A673 (cell line): ENCODE data around the gene CFAP100. TPM values are rescaled to one million over a fixed set of nuclear protein-coding genes. Genes with fewer than 3 reads are reported as not detected.

Source experiments
- BruUV-seq: library from RNA; stranded (reverse); fragments of 400-500 nt; replicated peaks from 2 replicates; lab custom pipeline; 2021; lab: Mats Ljungman, UMichigan
- CTCF ChIA-PET: fragments of 300-600 bp; sonication (Branson Sonifier 250); formaldehyde crosslinking; loops from one replicate; lab custom pipeline; 2022; ENCODE audit warnings: antibody characterized with exemption; lab: Charles Lee
- POLR2A ChIA-PET: fragments of 300-600 bp; sonication (Branson Sonifier 250); formaldehyde crosslinking; loops from one replicate; lab custom pipeline; 2022; ENCODE audit warnings: antibody characterized with exemption; ENCODE audit not compliant: low non-redundant PET; lab: Charles Lee
- DNase-seq: peaks from one replicate; pipeline ENCODE4 v3.0.0-alpha.2; 2015; ENCODE audit warnings: low spot score
- H3K27ac ChIP-seq: fragments of 200-600 bp; sonication (generic); 2 replicates; pipeline ENCODE4 v1.5.1; 2016; ENCODE audit warnings: mixed run types, low read depth, mild to moderate bottlenecking, mixed read lengths, antibody characterized with exemption, low read length; ENCODE audit not compliant: poor library complexity, severe bottlenecking
- H3K27me3 ChIP-seq: fragments of 200-600 bp; sonication (generic); replicated peaks from 2 replicates; pipeline ENCODE4 v1.6.1; 2017; ENCODE audit warnings: mixed run types, low read depth, mild to moderate bottlenecking, mixed read lengths, antibody characterized with exemption, low read length; ENCODE audit not compliant: insufficient read depth, poor library complexity
- H3K36me3 ChIP-seq: fragments of 200-600 bp; sonication (generic); 2 replicates; pipeline ENCODE4 v1.6.1; 2016; ENCODE audit warnings: mixed run types, mild to moderate bottlenecking, mixed read lengths, antibody characterized with exemption, low read length; ENCODE audit not compliant: insufficient read depth, poor library complexity, severe bottlenecking
- H3K4me1 ChIP-seq: fragments of 200-600 bp; sonication (generic); 2 replicates; pipeline ENCODE4 v1.6.1; 2017; ENCODE audit warnings: mixed run types, mild to moderate bottlenecking, mixed read lengths, antibody characterized with exemption, low read length; ENCODE audit not compliant: insufficient read depth, poor library complexity, severe bottlenecking
- H3K4me3 ChIP-seq: fragments of 200-600 bp; sonication (generic); 2 replicates; pipeline ENCODE4 v1.5.1; 2016; ENCODE audit warnings: low read depth, mixed run types, mild to moderate bottlenecking, mixed read lengths, low read length; ENCODE audit not compliant: poor library complexity, severe bottlenecking
- H3K9me3 ChIP-seq: fragments of 200-600 bp; sonication (generic); 2 replicates; pipeline ENCODE4 v1.6.1; 2016; ENCODE audit warnings: mixed run types, low read depth, mild to moderate bottlenecking, mixed read lengths, antibody characterized with exemption, low read length; ENCODE audit not compliant: poor library complexity, severe bottlenecking
- EZH2 ChIP-seq: fragments of 200-600 bp; sonication (generic); IDR thresholded peaks from 2 replicates; pipeline ENCODE4 v1.6.1; 2017; ENCODE audit warnings: borderline replicate concordance, low read depth, mild to moderate bottlenecking, mixed read lengths, antibody characterized with exemption, low read length; ENCODE audit not compliant: poor library complexity, severe bottlenecking
- intact Hi-C: fragments of 100-400 bp; cut with micrococcal nuclease; formaldehyde crosslinking; loops from one replicate; pipeline ENCODE4 v1.10.0; 2022; ENCODE audit not compliant: unreplicated experiment
- total RNA-seq: library from RNA; stranded (reverse); gene quantifications from 2 replicates; pipeline ENCODE4 v1.2.3, GENCODE V29; 2021
- TF ChIP-seq, protein P1 (sequence below): fragments of 300-800, 200-600 bp; sonication (generic); conservative IDR thresholded peaks from 2 replicates; pipeline ENCODE4 v1.5.1; 2017; ENCODE audit warnings: low read depth, mild to moderate bottlenecking, antibody characterized with exemption, low read length, moderate library complexity, mixed read lengths

Gene CFAP100
- total RNA-seq, 1 experiment from 2014 or later: not detected

DNA sequence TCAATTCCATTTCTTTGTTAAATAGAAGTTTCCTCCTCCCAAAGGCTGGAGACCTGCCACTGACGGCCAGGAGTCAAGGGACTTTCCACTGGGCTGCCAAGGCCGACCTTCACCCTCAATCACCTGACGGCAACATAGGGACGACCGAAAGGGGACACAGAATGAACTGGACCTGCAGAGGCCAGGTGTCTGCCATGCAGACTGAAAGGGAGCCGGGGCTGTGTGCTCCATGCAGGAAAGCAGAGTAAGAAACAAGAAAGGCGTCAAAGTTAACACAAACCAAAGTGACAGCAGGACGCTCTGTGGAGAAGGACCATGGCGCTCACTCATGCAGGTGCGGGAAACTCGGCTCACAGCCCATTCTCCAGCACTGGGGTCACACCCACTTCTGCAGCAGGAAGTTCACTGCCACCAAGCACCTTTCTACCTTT is 54.9 kb downstream of the CFAP100 start:
- H3K4me1 ChIP-seq: no peaks in the 10 kb centered on the region
- no peak for DNase-seq

DNA sequence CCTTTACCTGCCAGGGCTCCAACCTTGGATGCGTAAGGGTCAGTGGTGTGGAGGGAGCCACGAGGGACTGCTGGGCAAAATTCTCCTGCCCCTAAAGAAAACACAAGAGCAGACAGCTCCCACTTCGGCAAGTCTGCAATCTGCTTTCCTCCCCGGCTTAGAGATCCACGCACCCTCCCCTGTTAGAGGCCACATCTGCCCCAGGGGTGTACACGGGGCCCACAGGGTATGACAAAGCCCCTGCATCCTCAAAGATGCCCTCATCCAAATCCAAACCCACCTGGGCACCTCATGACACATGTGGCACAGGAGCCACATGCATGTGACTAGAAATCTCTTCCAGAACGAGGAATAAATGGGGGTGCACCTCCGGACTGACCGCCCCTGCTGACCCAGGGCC is 55.5 kb downstream of the CFAP100 start:
- Histone ChIP-seq H3K36me3 (peaks cover 52% of the 10 kb centered on the region), H3K4me1 (no peaks in the 10 kb centered on the region), H3K4me3 (no peak overlapping the region), H3K27me3 (no peaks in the 10 kb centered on the region), H3K27ac (no peak overlapping the region), H3K9me3 (no peaks in the 10 kb centered on the region)
- BruUV-seq: no TSS peak
- CTCF ChIA-PET: no interaction called here
- DNase-seq: no peak
- intact Hi-C loops: no loop called here
- POLR2A ChIA-PET: no interaction called here
- TF ChIP-seq, protein P1, sequence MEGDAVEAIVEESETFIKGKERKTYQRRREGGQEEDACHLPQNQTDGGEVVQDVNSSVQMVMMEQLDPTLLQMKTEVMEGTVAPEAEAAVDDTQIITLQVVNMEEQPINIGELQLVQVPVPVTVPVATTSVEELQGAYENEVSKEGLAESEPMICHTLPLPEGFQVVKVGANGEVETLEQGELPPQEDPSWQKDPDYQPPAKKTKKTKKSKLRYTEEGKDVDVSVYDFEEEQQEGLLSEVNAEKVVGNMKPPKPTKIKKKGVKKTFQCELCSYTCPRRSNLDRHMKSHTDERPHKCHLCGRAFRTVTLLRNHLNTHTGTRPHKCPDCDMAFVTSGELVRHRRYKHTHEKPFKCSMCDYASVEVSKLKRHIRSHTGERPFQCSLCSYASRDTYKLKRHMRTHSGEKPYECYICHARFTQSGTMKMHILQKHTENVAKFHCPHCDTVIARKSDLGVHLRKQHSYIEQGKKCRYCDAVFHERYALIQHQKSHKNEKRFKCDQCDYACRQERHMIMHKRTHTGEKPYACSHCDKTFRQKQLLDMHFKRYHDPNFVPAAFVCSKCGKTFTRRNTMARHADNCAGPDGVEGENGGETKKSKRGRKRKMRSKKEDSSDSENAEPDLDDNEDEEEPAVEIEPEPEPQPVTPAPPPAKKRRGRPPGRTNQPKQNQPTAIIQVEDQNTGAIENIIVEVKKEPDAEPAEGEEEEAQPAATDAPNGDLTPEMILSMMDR: no peak
- no peak for TF ChIP-seq EZH2

More for the DNA sequence above, 54.9 kb downstream of the CFAP100 start:
- Histone ChIP-seq H3K27me3 (no peaks in the 10 kb centered on the region), H3K27ac (no peak overlapping the region), H3K9me3 (no peaks in the 10 kb centered on the region), H3K4me3 (no peak overlapping the region), H3K36me3 (peaks cover 46% of the 10 kb centered on the region)
- TF ChIP-seq, protein P1: no peak
- no peak for TF ChIP-seq EZH2
- POLR2A ChIA-PET: no interaction called here
- no TSS peak for BruUV-seq
- CTCF ChIA-PET: no interaction called here
- intact Hi-C loops: no loop called here

DNA sequence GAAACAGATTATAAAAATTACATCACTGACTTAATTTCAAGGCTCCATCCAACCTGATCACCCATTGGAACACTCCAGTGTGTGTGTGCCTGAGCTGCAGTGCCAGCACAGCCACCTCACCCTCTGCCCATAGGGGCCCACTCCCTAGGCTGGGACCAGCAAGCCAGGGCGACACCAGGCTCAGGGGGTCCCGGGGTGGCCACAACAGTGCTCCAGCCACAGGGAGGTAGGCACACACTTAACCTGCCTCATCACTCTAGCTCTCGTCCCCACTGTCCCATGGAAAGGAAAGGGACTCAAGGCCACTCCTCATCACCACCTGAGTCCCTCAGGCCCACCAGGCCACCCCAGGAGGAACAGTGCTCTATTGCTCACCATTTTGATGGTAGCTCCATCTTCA is 56.0 kb downstream of the CFAP100 start:
- ChIA-PET CTCF (no interaction called here), POLR2A (no interaction called here)
- no peaks in the 10 kb centered on the region for H3K27me3 ChIP-seq
- H3K27ac ChIP-seq: no peak overlapping the region
- H3K4me3 ChIP-seq: no peak overlapping the region
- peaks cover 56% of the 10 kb centered on the region for H3K36me3 ChIP-seq
- intact Hi-C loops: no loop called here
- H3K9me3 ChIP-seq: no peaks in the 10 kb centered on the region
- TF ChIP-seq, protein P1: no peak
- no peak for TF ChIP-seq EZH2
- H3K4me1 ChIP-seq: no peaks in the 10 kb centered on the region
- DNase-seq: no peak
- no TSS peak for BruUV-seq
